Cardiac fibroblast (primary cell): ENCODE measurements around the gene ENTPD6.

Source experiments
- DNase-seq, 2 donors: peaks; one replicate each; pipeline versions ENCODE4 v3.0.0 to v3.0.0-alpha.2; 2010; ENCODE audit warnings: low read depth in 2 of 2
- H3K4me3 ChIP-seq, 2 donors: replicated peaks in 1 of 2; 1 replicate in 1 of 2; 2 replicates in 1 of 2; pipeline ENCODE4 v1.5.1; 2011; ENCODE audit warnings: low read depth in 2 of 2, low read length in 2 of 2, mild to moderate bottlenecking in 2 of 2, moderate library complexity in 1 of 2
- TF ChIP-seq, protein P1 (sequence below): IDR thresholded peaks from one replicate; pipeline ENCODE4 v1.5.1; 2011; ENCODE audit warnings: low read depth, mild to moderate bottlenecking, low read length, inconsistent platforms

The ENTPD6 gene

DNA sequence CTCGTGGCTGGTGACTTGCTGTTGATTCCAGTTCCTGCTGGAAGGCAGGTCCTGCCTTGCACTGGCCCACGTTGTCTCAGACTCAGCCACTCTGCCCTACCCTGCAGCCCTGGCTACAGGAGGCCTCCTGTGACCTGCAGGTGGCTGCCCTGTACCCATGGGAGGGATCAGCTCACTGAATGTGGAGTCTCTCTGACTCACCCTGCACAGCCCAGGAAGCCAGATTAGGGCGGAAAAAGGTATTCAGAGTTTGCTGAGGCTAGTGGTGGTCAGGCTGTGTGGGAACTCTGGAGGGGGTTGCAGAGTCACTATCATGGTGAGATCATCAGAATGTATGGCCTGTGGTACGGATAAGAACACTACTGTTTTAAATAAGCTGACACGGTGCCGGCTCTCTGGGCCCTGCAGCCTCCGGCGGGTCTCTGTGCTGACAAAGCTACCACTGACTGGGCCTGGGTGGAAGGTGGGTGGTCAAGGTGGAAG is 27.7 kb downstream of the ENTPD6 start:
- H3K4me3 ChIP-seq: no peak overlapping the region
- TF ChIP-seq, protein P1, sequence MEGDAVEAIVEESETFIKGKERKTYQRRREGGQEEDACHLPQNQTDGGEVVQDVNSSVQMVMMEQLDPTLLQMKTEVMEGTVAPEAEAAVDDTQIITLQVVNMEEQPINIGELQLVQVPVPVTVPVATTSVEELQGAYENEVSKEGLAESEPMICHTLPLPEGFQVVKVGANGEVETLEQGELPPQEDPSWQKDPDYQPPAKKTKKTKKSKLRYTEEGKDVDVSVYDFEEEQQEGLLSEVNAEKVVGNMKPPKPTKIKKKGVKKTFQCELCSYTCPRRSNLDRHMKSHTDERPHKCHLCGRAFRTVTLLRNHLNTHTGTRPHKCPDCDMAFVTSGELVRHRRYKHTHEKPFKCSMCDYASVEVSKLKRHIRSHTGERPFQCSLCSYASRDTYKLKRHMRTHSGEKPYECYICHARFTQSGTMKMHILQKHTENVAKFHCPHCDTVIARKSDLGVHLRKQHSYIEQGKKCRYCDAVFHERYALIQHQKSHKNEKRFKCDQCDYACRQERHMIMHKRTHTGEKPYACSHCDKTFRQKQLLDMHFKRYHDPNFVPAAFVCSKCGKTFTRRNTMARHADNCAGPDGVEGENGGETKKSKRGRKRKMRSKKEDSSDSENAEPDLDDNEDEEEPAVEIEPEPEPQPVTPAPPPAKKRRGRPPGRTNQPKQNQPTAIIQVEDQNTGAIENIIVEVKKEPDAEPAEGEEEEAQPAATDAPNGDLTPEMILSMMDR: peak; percentile 34
- DNase-seq: peak; percentile 78 to 97

DNA sequence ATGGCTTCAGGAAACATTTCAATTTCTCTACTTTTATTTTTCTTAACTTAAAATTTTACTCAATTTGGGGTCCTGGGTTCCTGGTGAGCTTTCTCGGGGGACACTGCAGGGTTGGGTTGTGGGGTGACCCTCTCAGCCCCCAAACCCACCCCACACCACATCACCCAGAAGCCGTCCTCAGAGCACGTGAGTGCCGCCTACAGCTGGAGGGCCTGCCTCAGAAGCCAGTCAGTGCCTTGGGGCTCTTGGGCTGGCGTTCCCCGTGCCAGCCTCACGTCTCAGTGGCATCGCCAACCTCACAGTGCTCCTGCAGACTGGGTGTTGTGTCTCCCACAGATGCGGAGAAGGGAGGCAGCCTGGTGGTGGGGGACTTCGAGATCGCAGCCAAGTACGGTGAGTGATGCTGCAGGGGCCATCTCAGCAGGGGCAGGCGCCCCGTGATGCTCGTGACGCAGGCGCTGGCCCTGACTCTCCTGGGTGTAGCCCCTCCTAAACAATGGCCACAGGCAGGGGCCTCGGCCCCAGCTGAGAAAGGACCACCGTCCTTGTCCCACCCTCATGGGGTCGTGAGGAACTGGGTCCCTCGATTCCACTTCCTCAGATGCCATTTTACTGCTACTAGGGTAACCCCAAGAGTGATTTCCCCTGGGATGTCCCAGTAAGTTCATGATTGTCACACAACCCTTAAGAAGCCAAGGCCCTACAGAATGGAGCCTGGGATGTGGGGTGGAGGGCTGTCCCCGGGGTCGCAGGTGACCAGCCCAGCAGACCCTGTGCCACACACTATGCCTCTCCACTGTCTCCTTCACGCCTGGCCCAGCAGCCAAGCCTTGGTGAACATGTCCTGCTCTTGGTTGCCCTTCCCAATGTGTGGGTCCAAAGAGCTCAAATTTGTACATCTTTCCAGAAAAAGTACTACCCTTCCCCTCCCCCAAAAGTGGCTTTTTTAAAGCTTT is 28.5 kb downstream of the ENTPD6 start:
- DNase-seq: no peak
- TF ChIP-seq, protein P1: no peak
- no peak overlapping the region for H3K4me3 ChIP-seq

DNA sequence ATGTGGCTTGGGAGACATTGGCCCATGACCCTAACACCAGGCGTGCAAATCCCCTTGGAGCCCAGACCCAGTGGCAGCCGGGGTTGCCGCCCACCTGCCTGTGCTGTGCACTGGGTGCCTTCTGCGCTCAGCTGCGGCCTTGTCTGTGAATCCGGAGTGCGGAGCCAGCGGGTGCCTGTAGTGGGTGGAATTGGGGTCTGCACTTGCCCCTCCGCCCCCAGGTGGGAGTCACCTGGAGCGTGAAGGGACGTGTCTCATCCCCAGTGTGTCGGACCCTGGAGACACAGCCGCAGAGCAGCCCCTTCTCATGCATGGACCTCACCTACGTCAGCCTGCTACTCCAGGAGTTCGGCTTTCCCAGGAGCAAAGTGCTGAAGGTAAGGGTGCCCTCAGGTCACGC is 29.4 kb downstream of the ENTPD6 start:
- no peak for DNase-seq
- no peak overlapping the region for H3K4me3 ChIP-seq

DNA sequence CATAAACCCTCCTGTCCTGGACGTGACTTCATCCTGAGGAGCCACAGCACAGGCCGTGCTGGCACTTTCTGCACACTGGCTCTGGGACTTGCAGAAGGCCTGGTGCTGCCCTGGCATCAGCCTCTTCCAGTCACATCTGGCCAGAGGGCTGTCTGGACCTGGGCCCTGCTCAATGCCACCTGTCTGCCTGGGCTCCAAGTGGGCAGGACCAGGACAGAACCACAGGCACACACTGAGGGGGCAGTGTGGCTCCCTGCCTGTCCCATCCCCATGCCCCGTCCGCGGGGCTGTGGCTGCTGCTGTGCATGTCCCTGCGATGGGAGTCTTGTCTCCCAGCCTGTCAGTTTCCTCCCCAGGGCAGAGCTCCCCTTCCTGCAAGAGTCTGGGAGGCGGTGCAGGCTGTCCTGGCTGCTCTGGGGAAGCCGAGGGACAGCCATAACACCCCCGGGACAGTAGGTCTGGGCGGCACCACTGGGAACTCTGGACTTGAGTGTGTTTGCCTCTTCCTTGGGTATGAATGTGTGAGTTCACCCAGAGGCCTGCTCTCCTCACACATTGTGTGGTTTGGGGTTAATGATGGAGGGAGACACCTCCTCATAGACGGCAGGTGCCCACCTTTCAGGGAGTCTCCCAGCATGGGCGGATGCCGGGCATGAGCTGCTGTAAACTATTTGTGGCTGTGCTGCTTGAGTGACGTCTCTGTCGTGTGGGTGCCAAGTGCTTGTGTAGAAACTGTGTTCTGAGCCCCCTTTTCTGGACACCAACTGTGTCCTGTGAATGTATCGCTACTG is 30.3 kb downstream of the ENTPD6 start:
- DNase-seq: no peak
- TF ChIP-seq, protein P1: no peak
- no peak overlapping the region for H3K4me3 ChIP-seq

More for the DNA sequence above, 29.4 kb downstream of the ENTPD6 start:
- TF ChIP-seq, protein P1: no peak

DNA sequence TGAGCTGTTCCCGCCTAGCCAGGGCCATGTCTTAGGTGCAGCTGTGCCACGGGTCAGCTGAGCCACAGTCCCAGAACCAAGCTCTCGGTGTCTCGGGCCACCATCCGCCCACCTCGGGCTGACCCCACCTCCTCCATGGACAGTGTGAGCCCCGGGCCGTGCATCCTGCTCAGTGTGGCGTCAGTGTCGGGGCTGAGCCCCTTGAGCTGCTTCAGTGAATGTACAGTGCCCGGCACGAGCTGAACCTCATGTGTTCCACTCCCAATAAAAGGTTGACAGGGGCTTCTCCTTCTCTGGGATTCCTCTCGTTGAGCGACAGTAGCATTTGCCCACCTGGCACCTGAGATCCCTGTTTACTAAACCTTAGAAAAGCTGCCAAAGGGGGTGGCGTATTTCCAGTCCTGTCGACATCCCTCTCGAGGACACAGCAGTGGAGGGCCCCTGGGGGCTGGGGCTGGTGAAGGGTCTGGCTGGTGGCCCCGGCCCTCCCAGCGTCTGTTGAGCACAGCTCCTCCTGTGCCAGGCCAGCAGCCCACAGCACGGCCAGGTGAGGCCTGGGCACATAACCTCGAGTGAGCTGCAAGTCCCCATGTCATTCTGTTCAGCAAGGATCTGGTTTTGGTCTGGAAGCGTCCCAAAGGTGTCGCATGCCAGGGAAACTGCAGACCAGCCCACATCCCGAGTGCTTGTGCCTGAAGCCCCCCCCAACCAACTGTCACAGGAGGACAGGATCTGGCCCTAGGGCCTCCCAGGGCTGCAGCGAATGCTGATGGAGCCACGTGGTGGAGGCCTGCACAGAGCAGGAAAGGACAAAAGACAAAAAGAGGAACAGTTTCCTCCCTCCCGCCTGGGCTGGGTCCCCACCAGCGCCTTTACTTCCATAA is 31.2 kb downstream of the ENTPD6 start:
- DNase-seq: no peak
- no peak overlapping the region for H3K4me3 ChIP-seq
- TF ChIP-seq, protein P1: no peak

DNA sequence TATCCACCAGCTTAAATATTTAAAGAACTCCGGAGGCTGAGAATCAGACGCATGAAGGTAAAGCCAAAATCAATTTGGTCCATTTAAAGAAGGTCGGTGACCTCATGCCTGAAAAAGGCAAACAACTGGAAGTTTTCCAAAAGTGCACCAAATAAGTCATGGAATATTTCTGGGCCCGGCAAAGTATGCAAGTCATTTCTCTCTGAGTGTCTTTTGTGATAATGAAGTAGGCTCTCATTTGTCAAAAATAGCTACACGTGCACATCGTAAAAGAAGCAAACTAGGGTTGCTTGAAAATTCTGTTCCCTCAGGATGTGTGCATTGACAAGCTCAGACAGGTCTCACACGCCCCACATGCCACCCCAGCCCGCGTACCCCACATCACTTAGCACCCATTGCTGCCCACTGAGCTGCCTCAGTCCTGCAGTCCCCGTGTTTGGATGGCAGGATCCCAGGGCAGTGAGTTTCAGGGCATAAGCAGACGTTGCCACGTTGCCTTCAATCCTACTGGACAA is 31.9 kb downstream of the ENTPD6 start:
- no peak overlapping the region for H3K4me3 ChIP-seq
- TF ChIP-seq, protein P1: no peak
- DNase-seq: peak; percentile 86 to 88
